D721Med (cell line): ENCODE measurements around the gene PRR23E.

Source experiments
- DNase-seq: peaks from one replicate; pipeline ENCODE4 v3.0.0; 2011; ENCODE audit warnings: low spot score; ENCODE audit not compliant: insufficient read length
- FAIRE-seq: peaks from 2 replicates; lab custom pipeline; 2011; peaks lifted over from hg19 to GRCh38; lab: Jason Lieb, UNC
- TF ChIP-seq, protein P1 (sequence below): IDR thresholded peaks from 2 replicates; pipeline ENCODE4 v1.5.1; 2012; ENCODE audit warnings: mild to moderate bottlenecking, control low read depth; ENCODE audit not compliant: insufficient read depth; ENCODE audit errors: missing control alignments

PRR23E gene

DNA sequence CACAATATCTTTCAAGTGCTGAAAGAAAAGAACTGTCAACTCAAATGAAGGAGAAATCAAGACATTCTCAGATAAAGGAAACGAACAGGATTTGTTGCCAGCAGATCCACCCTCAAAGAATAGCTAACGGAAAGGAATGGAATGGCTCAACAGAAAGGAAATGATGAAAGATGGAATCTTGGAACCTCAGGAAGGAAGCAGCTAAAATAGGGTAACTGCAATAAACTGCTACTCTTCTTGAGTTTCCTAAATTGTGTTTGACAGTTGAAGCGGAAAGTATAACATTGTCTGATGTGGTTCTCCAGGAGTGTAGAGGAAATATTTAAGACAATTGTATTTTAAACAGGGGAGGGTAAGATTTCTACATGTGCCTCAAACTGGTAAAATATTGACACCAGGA lies 22.0 kb downstream of the PRR23E start:
- TF ChIP-seq, protein P1, sequence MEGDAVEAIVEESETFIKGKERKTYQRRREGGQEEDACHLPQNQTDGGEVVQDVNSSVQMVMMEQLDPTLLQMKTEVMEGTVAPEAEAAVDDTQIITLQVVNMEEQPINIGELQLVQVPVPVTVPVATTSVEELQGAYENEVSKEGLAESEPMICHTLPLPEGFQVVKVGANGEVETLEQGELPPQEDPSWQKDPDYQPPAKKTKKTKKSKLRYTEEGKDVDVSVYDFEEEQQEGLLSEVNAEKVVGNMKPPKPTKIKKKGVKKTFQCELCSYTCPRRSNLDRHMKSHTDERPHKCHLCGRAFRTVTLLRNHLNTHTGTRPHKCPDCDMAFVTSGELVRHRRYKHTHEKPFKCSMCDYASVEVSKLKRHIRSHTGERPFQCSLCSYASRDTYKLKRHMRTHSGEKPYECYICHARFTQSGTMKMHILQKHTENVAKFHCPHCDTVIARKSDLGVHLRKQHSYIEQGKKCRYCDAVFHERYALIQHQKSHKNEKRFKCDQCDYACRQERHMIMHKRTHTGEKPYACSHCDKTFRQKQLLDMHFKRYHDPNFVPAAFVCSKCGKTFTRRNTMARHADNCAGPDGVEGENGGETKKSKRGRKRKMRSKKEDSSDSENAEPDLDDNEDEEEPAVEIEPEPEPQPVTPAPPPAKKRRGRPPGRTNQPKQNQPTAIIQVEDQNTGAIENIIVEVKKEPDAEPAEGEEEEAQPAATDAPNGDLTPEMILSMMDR, result no peak
- FAIRE-seq, result no peak
- DNase-seq, result no peak

DNA sequence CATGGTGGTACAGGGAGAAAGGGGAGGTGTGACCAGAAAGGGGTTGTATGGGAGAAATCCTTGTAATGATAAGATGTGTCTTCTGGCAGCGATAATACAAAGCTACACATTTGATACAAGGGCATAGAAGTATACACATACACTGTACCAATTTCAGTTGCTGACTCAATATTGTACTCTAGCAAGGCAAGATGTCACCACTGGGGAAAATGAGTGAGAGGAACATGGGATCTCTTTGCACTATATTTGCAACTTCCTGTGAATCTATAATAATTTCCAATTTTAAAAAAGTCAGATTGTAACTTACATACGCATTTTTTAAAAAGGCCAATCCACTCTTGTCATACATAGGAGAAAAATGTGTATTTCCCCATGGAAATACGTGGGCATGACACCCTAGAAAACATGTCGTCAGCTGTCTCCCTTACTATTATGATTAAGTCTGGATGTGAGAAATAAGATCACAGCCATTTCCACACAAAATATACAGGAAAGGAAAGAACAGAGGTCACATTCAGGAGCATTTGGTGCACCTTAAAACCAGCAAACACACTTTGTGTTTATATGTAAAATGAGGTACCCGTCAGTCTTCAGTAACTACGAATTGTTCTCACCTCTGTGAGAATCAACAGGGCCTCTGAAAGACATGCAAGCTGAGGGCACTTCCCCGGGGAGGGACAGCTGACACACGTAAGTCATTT lies 22.9 kb downstream of the PRR23E start:
- TF ChIP-seq, protein P1, result no peak
- FAIRE-seq (no peak), DNase-seq (no peak)

DNA sequence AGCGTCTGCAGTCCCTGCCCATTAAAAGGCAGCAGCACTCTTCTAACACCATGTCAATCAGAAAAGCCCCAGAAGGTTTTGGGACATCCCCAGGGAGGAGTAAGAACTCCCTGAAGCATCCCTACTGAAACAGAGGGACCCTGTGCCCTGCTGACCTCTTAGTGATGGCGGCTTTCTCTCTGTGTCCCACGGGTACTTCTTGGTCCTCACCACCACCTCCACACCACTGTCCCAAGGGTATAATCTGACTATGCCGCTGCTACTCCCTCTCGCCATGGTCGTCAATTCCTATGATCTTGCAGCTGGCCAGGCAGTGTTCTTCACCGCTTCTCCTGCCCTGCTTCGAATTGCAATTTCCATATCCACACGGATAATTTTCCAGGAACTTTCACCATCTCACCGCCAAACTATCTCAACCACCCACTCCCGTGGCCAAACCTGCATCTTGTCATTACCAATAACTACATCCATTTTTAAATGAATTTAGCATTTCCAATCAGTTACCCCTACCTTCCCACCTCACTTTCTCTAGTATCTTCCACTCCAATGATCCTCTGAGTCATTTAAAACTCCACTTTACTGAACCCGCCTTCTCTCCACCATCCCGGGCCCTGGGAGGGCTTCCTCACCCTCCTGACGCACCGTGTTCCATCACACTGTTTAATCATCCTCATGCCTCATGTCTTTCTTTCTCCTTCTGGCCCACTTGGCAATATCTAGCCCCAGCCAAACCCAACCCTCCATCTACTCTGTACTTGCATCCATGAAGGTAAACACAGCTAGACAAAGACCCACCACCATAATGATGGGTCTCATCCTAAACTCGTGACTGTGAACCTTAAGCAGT lies 23.7 kb downstream of the PRR23E start:
- TF ChIP-seq, protein P1, result no peak
- DNase-seq (no peak), FAIRE-seq (no peak)

DNA sequence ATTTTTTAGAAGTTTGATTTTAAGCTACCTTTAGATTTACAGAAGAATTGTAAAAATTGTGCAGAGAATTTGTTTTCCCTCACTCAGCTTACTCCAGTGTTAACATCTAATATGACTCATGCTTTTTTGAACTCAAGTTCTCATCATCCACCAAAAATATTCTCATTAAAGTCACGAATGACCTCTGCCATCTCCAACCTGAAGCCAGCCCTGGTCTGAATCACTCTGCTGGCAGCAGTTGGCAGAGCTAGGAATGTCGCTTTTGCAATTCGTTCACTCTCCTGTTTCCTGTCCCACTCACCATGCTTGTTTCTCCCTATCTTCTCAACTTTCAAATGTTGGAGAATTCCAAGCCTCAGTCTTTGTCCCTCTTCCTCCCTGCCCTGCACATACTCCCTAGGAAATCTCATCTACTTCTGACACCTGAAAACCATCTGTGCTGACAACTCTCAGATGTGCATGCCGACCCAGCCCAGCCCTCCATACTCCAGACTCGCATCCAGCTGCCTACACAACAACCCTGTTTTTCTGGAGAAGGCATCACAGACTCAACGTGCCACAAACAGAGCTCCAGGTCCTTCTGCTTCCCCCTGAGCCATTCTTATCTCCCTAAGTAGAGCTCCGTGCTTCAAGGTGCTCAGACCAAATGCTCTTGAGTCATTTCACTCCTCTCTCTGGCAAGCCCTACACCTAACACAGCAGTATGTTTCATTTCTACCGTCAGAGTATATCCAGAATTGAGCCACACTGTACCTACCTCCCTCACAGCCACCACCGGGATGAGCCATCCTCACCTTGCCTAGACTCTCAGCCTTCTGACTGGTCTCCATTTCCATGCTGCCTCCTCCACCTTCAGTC lies 24.9 kb downstream of the PRR23E start:
- no peak for DNase-seq
- FAIRE-seq, result no peak

DNA sequence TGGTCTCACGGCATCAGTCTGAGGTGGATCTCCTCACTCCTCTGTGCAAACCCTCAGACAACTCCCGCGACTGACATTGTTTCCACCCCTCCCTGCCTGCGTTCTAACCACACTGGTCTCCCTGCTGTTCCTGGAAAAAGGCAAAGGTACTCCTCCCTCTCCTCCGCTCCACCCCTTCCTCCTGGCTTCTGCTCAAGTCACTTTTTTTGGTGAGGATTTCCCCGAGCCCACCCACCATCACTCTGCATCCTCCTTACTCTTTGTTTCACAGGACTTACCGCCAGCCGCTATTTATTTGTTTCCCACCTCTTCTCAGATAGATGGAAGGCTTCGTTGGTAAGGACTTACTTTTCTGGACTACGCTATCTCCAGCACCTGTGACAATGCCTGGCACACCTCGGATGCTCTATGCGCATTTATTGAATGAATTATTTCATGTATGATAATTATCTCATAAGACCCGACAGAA lies 25.6 kb downstream of the PRR23E start:
- no peak for DNase-seq
- no peak for FAIRE-seq
- TF ChIP-seq, protein P1, result no peak

More for the DNA sequence above, 24.9 kb downstream of the PRR23E start:
- TF ChIP-seq, protein P1, result no peak

DNA sequence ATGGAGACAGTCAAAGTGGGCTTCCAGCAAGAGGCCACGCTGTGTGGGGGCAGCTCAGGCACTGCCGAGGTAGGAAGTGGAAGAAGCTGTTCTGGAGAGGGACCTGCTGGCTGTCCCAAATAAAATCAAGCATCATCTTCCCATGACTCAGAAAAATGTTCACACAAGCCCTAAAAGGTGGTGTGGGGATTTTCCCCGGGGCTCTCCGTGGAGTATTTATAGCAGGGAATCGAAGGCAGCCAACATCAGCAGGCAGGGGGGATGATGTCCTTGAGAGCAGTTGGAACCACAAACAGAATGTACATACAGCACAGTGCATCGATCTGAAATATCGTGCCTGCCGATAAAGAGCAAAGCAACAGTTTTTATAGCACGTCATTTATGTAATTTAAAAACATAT lies 27.6 kb downstream of the PRR23E start:
- TF ChIP-seq, protein P1, result no peak
- FAIRE-seq (no peak), DNase-seq (no peak)
